ENCODE results near the gene CRYBA1. TPM values are rescaled to one million over a fixed set of nuclear protein-coding genes. Genes with fewer than 3 reads are reported as not detected.

Gene CRYBA1
- total RNA-seq, 1 donor from 2014 or later = not detected

- no peak for FAIRE-seq
- peak overlapping the region; percentile 78 for H3K27ac ChIP-seq (ENCODE audit: low read depth, low read length)
- peak overlapping the region; percentile 32 for H3K9ac ChIP-seq (ENCODE audit: low read length)
Measured at GRCh38 chr17:29240477-29240876, 6.2 kb upstream of the CRYBA1 start.

GRCh38 chr17:29240968-29241963, 5.4 kb upstream of the CRYBA1 start:
- peak; percentile 99 for FAIRE-seq
- Mint-ChIP-seq H3K4me3 (ENCODE audit: unreplicated experiment) (peak overlapping the region; percentile 8), H3K9me3 (ENCODE audit: unreplicated experiment) (no peaks in the 10 kb centered on the region), H3K4me1 (ENCODE audit: low read depth, unreplicated experiment) (peaks cover 21% of the 10 kb centered on the region), H3K36me3 (ENCODE audit: low read depth, unreplicated experiment) (no peaks in the 10 kb centered on the region), H3K27ac (ENCODE audit: unreplicated experiment) (peak overlapping the region; percentile 92), H3K27me3 (ENCODE audit: low read depth, unreplicated experiment) (no peaks in the 10 kb centered on the region)
- no peaks in the 10 kb centered on the region for H3K9me3 ChIP-seq (ENCODE audit: insufficient read depth, low read depth, low read length)
- H3K4me2 ChIP-seq (ENCODE audit: low read length) = peak overlapping the region; percentile 67
- no peaks in the 10 kb centered on the region for H3K36me3 ChIP-seq (ENCODE audit: insufficient read depth, low read length)
- peak overlapping the region; percentile 66 for H2AFZ ChIP-seq (ENCODE audit: low read depth, low read length)
- H3K4me3 ChIP-seq (ENCODE audit: insufficient read depth, low read depth, low read length) = no peak overlapping the region
- peak overlapping the region; percentile 78 for H3K27ac ChIP-seq (ENCODE audit: low read depth, low read length)
- no peaks in the 10 kb centered on the region for H3K27me3 ChIP-seq (ENCODE audit: insufficient read depth, low read length)
- peak overlapping the region; percentile 49 for H3K9ac ChIP-seq (ENCODE audit: low read length)
- peaks cover 36% of the 10 kb centered on the region for H3K4me1 ChIP-seq (ENCODE audit: insufficient read depth, low read length)
- no peaks in the 10 kb centered on the region for H3K79me2 ChIP-seq (ENCODE audit: insufficient read depth, low read length)
- no peaks in the 10 kb centered on the region for H4K20me1 ChIP-seq (ENCODE audit: insufficient read depth, low read length)
- no peak for TF ChIP-seq EZH2 (IDR thresholded peaks at IDR 0.05; ENCODE audit: insufficient read depth, low read length)
- TF ChIP-seq, protein P1, sequence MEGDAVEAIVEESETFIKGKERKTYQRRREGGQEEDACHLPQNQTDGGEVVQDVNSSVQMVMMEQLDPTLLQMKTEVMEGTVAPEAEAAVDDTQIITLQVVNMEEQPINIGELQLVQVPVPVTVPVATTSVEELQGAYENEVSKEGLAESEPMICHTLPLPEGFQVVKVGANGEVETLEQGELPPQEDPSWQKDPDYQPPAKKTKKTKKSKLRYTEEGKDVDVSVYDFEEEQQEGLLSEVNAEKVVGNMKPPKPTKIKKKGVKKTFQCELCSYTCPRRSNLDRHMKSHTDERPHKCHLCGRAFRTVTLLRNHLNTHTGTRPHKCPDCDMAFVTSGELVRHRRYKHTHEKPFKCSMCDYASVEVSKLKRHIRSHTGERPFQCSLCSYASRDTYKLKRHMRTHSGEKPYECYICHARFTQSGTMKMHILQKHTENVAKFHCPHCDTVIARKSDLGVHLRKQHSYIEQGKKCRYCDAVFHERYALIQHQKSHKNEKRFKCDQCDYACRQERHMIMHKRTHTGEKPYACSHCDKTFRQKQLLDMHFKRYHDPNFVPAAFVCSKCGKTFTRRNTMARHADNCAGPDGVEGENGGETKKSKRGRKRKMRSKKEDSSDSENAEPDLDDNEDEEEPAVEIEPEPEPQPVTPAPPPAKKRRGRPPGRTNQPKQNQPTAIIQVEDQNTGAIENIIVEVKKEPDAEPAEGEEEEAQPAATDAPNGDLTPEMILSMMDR (IDR thresholded peaks at IDR 0.05; ENCODE audit: insufficient read depth, low read depth, low read length) = no peak
- DNase-seq (ENCODE audit: low read depth) = peak; percentile 96

More at GRCh38 chr17:29240477-29240876, 6.2 kb upstream of the CRYBA1 start:
- H2AFZ ChIP-seq (ENCODE audit: low read depth, low read length) = no peak overlapping the region
- Mint-ChIP-seq H3K27ac (ENCODE audit: unreplicated experiment) (peak overlapping the region; percentile 92), H3K36me3 (ENCODE audit: low read depth, unreplicated experiment) (no peaks in the 10 kb centered on the region), H3K4me3 (ENCODE audit: unreplicated experiment) (no peak overlapping the region), H3K9me3 (ENCODE audit: unreplicated experiment) (no peaks in the 10 kb centered on the region), H3K27me3 (ENCODE audit: low read depth, unreplicated experiment) (no peaks in the 10 kb centered on the region), H3K4me1 (ENCODE audit: low read depth, unreplicated experiment) (peaks cover 21% of the 10 kb centered on the region)
- H3K36me3 ChIP-seq (ENCODE audit: insufficient read depth, low read length) = no peaks in the 10 kb centered on the region
- TF ChIP-seq, protein P1 (IDR thresholded peaks at IDR 0.05; ENCODE audit: insufficient read depth, low read depth, low read length) = no peak
- TF ChIP-seq EZH2 (IDR thresholded peaks at IDR 0.05; ENCODE audit: insufficient read depth, low read length) = no peak
- peak overlapping the region; percentile 67 for H3K4me2 ChIP-seq (ENCODE audit: low read length)
- H3K4me3 ChIP-seq (ENCODE audit: insufficient read depth, low read depth, low read length) = no peak overlapping the region
- H3K27me3 ChIP-seq (ENCODE audit: insufficient read depth, low read length) = no peaks in the 10 kb centered on the region
- no peaks in the 10 kb centered on the region for H3K9me3 ChIP-seq (ENCODE audit: insufficient read depth, low read depth, low read length)
- no peaks in the 10 kb centered on the region for H4K20me1 ChIP-seq (ENCODE audit: insufficient read depth, low read length)
- DNase-seq (ENCODE audit: low read depth) = no peak
- peaks cover 36% of the 10 kb centered on the region for H3K4me1 ChIP-seq (ENCODE audit: insufficient read depth, low read length)
- no peaks in the 10 kb centered on the region for H3K79me2 ChIP-seq (ENCODE audit: insufficient read depth, low read length)

Data from astrocyte (in vitro differentiated cells and primary cell).